Measurements from ENCODE around the gene ERC2. TPM values are rescaled to one million over a fixed set of nuclear protein-coding genes. Genes with fewer than 3 reads are reported as not detected.

The ERC2 gene
- total and polyA plus RNA-seq, 2 donors (not counting 1 experiment from before 2014, with no cell fraction given), result 0.14 to 0.17 TPM

- H3K4me2 ChIP-seq (ENCODE audit: extremely low read depth, insufficient read depth, low read length), result no peak overlapping the region
- TF ChIP-seq, protein P1, sequence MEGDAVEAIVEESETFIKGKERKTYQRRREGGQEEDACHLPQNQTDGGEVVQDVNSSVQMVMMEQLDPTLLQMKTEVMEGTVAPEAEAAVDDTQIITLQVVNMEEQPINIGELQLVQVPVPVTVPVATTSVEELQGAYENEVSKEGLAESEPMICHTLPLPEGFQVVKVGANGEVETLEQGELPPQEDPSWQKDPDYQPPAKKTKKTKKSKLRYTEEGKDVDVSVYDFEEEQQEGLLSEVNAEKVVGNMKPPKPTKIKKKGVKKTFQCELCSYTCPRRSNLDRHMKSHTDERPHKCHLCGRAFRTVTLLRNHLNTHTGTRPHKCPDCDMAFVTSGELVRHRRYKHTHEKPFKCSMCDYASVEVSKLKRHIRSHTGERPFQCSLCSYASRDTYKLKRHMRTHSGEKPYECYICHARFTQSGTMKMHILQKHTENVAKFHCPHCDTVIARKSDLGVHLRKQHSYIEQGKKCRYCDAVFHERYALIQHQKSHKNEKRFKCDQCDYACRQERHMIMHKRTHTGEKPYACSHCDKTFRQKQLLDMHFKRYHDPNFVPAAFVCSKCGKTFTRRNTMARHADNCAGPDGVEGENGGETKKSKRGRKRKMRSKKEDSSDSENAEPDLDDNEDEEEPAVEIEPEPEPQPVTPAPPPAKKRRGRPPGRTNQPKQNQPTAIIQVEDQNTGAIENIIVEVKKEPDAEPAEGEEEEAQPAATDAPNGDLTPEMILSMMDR (conservative IDR thresholded peaks at IDR 0.05 in 1 of 2, IDR thresholded peaks at IDR 0.05 in 1 of 2; ENCODE audit: low read depth in 1 of 2, low read length in 2 of 2), result no peak
- no peak for TF ChIP-seq EZH2 (IDR thresholded peaks at IDR 0.05; ENCODE audit: low read length, missing control alignments)
- no peaks in the 10 kb centered on the region for H4K20me1 ChIP-seq (ENCODE audit: control insufficient read depth, extremely low read depth, insufficient read depth, low read length)
- H3K27ac ChIP-seq (ENCODE audit: insufficient read depth, low read length), result no peak overlapping the region
- H3K4me3 ChIP-seq (replicated peaks in 1 of 4; ENCODE audit: control extremely low read depth in 1 of 4, insufficient read depth in 1 of 4, low read depth in 3 of 4, low read length in 4 of 4), result no peak overlapping the region
- H3K9me3 ChIP-seq (ENCODE audit: control insufficient read depth, insufficient read depth, low read depth, low read length), result no peaks in the 10 kb centered on the region
- no peaks in the 10 kb centered on the region for H3K27me3 ChIP-seq (ENCODE audit: control insufficient read depth, insufficient read depth, low read length)
- no peak overlapping the region for H3K9ac ChIP-seq (ENCODE audit: insufficient read depth, low read length)
- H3K4me1 ChIP-seq (ENCODE audit: control insufficient read depth, extremely low read depth, insufficient read depth, low read length), result no peaks in the 10 kb centered on the region
- no peaks in the 10 kb centered on the region for H3K36me3 ChIP-seq (ENCODE audit: control insufficient read depth, insufficient read depth, low read length)
- DNase-seq (ENCODE audit: low read depth in 2 of 2), result peak; percentile 8 to 46
- H3K79me2 ChIP-seq (ENCODE audit: control insufficient read depth, insufficient read depth, low read length), result no peaks in the 10 kb centered on the region
- H2AFZ ChIP-seq (ENCODE audit: low read length), result no peak overlapping the region
These were observed 845.5 kb downstream of the ERC2 start for GRCh38 chr3:55622733-55623132.

- H3K4me1 ChIP-seq (ENCODE audit: control insufficient read depth, extremely low read depth, insufficient read depth, low read length), result no peaks in the 10 kb centered on the region
- no peak overlapping the region for H3K4me2 ChIP-seq (ENCODE audit: extremely low read depth, insufficient read depth, low read length)
- H2AFZ ChIP-seq (ENCODE audit: low read length), result no peak overlapping the region
- peak; percentile 19 to 80 for DNase-seq (ENCODE audit: low read depth in 2 of 2)
- no peaks in the 10 kb centered on the region for H3K9me3 ChIP-seq (ENCODE audit: control insufficient read depth, insufficient read depth, low read depth, low read length)
- no peaks in the 10 kb centered on the region for H3K27me3 ChIP-seq (ENCODE audit: control insufficient read depth, insufficient read depth, low read length)
- H3K4me3 ChIP-seq (replicated peaks in 1 of 4; ENCODE audit: control extremely low read depth in 1 of 4, insufficient read depth in 1 of 4, low read depth in 3 of 4, low read length in 4 of 4), result no peak overlapping the region
- no peaks in the 10 kb centered on the region for H4K20me1 ChIP-seq (ENCODE audit: control insufficient read depth, extremely low read depth, insufficient read depth, low read length)
- no peak overlapping the region for H3K9ac ChIP-seq (ENCODE audit: insufficient read depth, low read length)
- H3K36me3 ChIP-seq (ENCODE audit: control insufficient read depth, insufficient read depth, low read length), result no peaks in the 10 kb centered on the region
- no peak overlapping the region for H3K27ac ChIP-seq (ENCODE audit: insufficient read depth, low read length)
- no peaks in the 10 kb centered on the region for H3K79me2 ChIP-seq (ENCODE audit: control insufficient read depth, insufficient read depth, low read length)
- TF ChIP-seq, protein P1 (conservative IDR thresholded peaks at IDR 0.05 in 1 of 2, IDR thresholded peaks at IDR 0.05 in 1 of 2; ENCODE audit: low read depth in 1 of 2, low read length in 2 of 2), result no peak
- TF ChIP-seq EZH2 (IDR thresholded peaks at IDR 0.05; ENCODE audit: low read length, missing control alignments), result no peak
These were observed 846.2 kb downstream of the ERC2 start for GRCh38 chr3:55622116-55622515.

- Histone ChIP-seq H3K27ac (ENCODE audit: insufficient read depth, low read length) (no peak overlapping the region), H3K4me1 (ENCODE audit: control insufficient read depth, extremely low read depth, insufficient read depth, low read length) (no peaks in the 10 kb centered on the region)
These were observed 846.6 kb downstream of the ERC2 start for GRCh38 chr3:55621648-55622047.

More at GRCh38 chr3:55621648-55622047, 846.6 kb downstream of the ERC2 start:
- no peaks in the 10 kb centered on the region for H3K9me3 ChIP-seq (ENCODE audit: control insufficient read depth, insufficient read depth, low read depth, low read length)
- H4K20me1 ChIP-seq (ENCODE audit: control insufficient read depth, extremely low read depth, insufficient read depth, low read length), result no peaks in the 10 kb centered on the region
- no peaks in the 10 kb centered on the region for H3K27me3 ChIP-seq (ENCODE audit: control insufficient read depth, insufficient read depth, low read length)
- no peak overlapping the region for H3K9ac ChIP-seq (ENCODE audit: insufficient read depth, low read length)
- no peak overlapping the region for H2AFZ ChIP-seq (ENCODE audit: low read length)
- no peak overlapping the region for H3K4me2 ChIP-seq (ENCODE audit: extremely low read depth, insufficient read depth, low read length)
- TF ChIP-seq, protein P1 (conservative IDR thresholded peaks at IDR 0.05 in 1 of 2, IDR thresholded peaks at IDR 0.05 in 1 of 2; ENCODE audit: low read depth in 1 of 2, low read length in 2 of 2), result no peak
- no peak for TF ChIP-seq EZH2 (IDR thresholded peaks at IDR 0.05; ENCODE audit: low read length, missing control alignments)
- H3K79me2 ChIP-seq (ENCODE audit: control insufficient read depth, insufficient read depth, low read length), result no peaks in the 10 kb centered on the region
- H3K4me3 ChIP-seq (replicated peaks in 1 of 4; ENCODE audit: control extremely low read depth in 1 of 4, insufficient read depth in 1 of 4, low read depth in 3 of 4, low read length in 4 of 4), result no peak overlapping the region
- no peaks in the 10 kb centered on the region for H3K36me3 ChIP-seq (ENCODE audit: control insufficient read depth, insufficient read depth, low read length)
- peak in 1 of 2 donors; percentile 20 for DNase-seq (ENCODE audit: low read depth in 2 of 2)

Measured in fibroblast of lung (primary cell).